GM18517 (cell line): Measurements from ENCODE around the gene TAPBPL.
"Not testable (repeated sequence)": the region's sequence is repeated elsewhere in the genome, so short reads cannot be mapped to it uniquely, and the experiment has no call there.

Source experiments
- ATAC-seq: cut with Tn5 transposase; IDR thresholded peaks from one replicate; pipeline ENCODE4 v1.9.1; 2021; ENCODE audit warnings: mild to moderate bottlenecking, moderate library complexity; ENCODE audit not compliant: unreplicated experiment

TAPBPL gene

GRCh38 chr12:6451348-6452244, at the start of gene TAPBPL:
Gene TAPBPL (plus strand): TSS chr12:6452042. CDS start chr12:6452249, 207 bp downstream.
- peak; percentile 66 for ATAC-seq

GRCh38 chr12:6404390-6404789, 47.5 kb upstream of the TAPBPL start:
- ATAC-seq = no peak

GRCh38 chr12:6405963-6406362, 45.9 kb upstream of the TAPBPL start:
- no peak for ATAC-seq

GRCh38 chr12:6407236-6407954, 44.4 kb upstream of the TAPBPL start:
- ATAC-seq = no peak

- ATAC-seq = no peak
Observed at GRCh38 chr12:6416596-6416995, 35.2 kb upstream of the TAPBPL start.

GRCh38 chr12:6418796-6419195, 33.0 kb upstream of the TAPBPL start:
- ATAC-seq = no peak

- ATAC-seq = no peak
Observed at GRCh38 chr12:6420364-6420763, 31.5 kb upstream of the TAPBPL start.

- ATAC-seq = no peak
Observed at GRCh38 chr12:6423267-6424007, 28.4 kb upstream of the TAPBPL start.

- no peak for ATAC-seq
Observed at GRCh38 chr12:6424008-6424347, 27.9 kb upstream of the TAPBPL start.

- no peak for ATAC-seq
Observed at GRCh38 chr12:6424866-6425265, 27.0 kb upstream of the TAPBPL start.

GRCh38 chr12:6425590-6426531, 26.0 kb upstream of the TAPBPL start:
- ATAC-seq = no peak

- peak; percentile 63 for ATAC-seq
Observed at GRCh38 chr12:6426882-6427671, 24.8 kb upstream of the TAPBPL start.

- ATAC-seq = not testable (repeated sequence)
Observed at GRCh38 chr12:6427796-6428195, 24.0 kb upstream of the TAPBPL start.

- ATAC-seq = no peak
Observed at GRCh38 chr12:6428326-6428725, 23.5 kb upstream of the TAPBPL start.

- ATAC-seq = no peak
Observed at GRCh38 chr12:6430124-6430989, 21.5 kb upstream of the TAPBPL start.

GRCh38 chr12:6432991-6433390, 18.9 kb upstream of the TAPBPL start:
- no peak for ATAC-seq

GRCh38 chr12:6434205-6435140, 17.4 kb upstream of the TAPBPL start:
- ATAC-seq = no peak
